Measurements from ENCODE around the gene ATP1A4. TPM values are rescaled to one million over a fixed set of nuclear protein-coding genes. Genes with fewer than 3 reads are reported as not detected.

The ATP1A4 gene
- total RNA-seq, 1 donor from 2014 or later: not detected

- Histone ChIP-seq H3K27me3 (ENCODE audit: insufficient read depth, low read length) (no peaks in the 10 kb centered on the region), H4K20me1 (ENCODE audit: insufficient read depth, low read length) (no peaks in the 10 kb centered on the region), H3K4me3 (ENCODE audit: insufficient read depth, low read depth, low read length) (no peak overlapping the region), H3K79me2 (ENCODE audit: insufficient read depth, low read length) (no peaks in the 10 kb centered on the region), H2AFZ (ENCODE audit: low read depth, low read length) (no peak overlapping the region), H3K4me1 (ENCODE audit: insufficient read depth, low read length) (peaks cover 20% of the 10 kb centered on the region), H3K27ac (ENCODE audit: low read depth, low read length) (no peak overlapping the region), H3K9ac (ENCODE audit: low read length) (peak overlapping the region; percentile 32), H3K4me2 (ENCODE audit: low read length) (no peak overlapping the region), H3K36me3 (ENCODE audit: insufficient read depth, low read length) (no peaks in the 10 kb centered on the region), H3K9me3 (ENCODE audit: insufficient read depth, low read depth, low read length) (no peaks in the 10 kb centered on the region)
- Mint-ChIP-seq H3K27ac (ENCODE audit: unreplicated experiment) (no peak overlapping the region), H3K4me1 (ENCODE audit: low read depth, unreplicated experiment) (peaks cover 5% of the 10 kb centered on the region), H3K9me3 (ENCODE audit: unreplicated experiment) (peaks cover 5% of the 10 kb centered on the region), H3K4me3 (ENCODE audit: unreplicated experiment) (no peak overlapping the region), H3K36me3 (ENCODE audit: low read depth, unreplicated experiment) (no peaks in the 10 kb centered on the region), H3K27me3 (ENCODE audit: low read depth, unreplicated experiment) (peaks cover 2% of the 10 kb centered on the region)
- no peak for TF ChIP-seq EZH2 (IDR thresholded peaks at IDR 0.05; ENCODE audit: insufficient read depth, low read length)
- TF ChIP-seq, protein P1, sequence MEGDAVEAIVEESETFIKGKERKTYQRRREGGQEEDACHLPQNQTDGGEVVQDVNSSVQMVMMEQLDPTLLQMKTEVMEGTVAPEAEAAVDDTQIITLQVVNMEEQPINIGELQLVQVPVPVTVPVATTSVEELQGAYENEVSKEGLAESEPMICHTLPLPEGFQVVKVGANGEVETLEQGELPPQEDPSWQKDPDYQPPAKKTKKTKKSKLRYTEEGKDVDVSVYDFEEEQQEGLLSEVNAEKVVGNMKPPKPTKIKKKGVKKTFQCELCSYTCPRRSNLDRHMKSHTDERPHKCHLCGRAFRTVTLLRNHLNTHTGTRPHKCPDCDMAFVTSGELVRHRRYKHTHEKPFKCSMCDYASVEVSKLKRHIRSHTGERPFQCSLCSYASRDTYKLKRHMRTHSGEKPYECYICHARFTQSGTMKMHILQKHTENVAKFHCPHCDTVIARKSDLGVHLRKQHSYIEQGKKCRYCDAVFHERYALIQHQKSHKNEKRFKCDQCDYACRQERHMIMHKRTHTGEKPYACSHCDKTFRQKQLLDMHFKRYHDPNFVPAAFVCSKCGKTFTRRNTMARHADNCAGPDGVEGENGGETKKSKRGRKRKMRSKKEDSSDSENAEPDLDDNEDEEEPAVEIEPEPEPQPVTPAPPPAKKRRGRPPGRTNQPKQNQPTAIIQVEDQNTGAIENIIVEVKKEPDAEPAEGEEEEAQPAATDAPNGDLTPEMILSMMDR (IDR thresholded peaks at IDR 0.05; ENCODE audit: insufficient read depth, low read depth, low read length): no peak
- FAIRE-seq (peak; percentile 56), DNase-seq (ENCODE audit: low read depth) (no peak)
Measured at GRCh38 chr1:160193832-160194736, 42.7 kb downstream of the ATP1A4 start.

GRCh38 chr1:160194737-160195059 is 43.3 kb downstream of the ATP1A4 start:
- Histone ChIP-seq H3K27ac (ENCODE audit: low read depth, low read length) (no peak overlapping the region), H3K4me1 (ENCODE audit: insufficient read depth, low read length) (peaks cover 17% of the 10 kb centered on the region), H3K27me3 (ENCODE audit: insufficient read depth, low read length) (no peaks in the 10 kb centered on the region), H4K20me1 (ENCODE audit: insufficient read depth, low read length) (no peaks in the 10 kb centered on the region), H3K9me3 (ENCODE audit: insufficient read depth, low read depth, low read length) (no peaks in the 10 kb centered on the region), H2AFZ (ENCODE audit: low read depth, low read length) (no peak overlapping the region), H3K9ac (ENCODE audit: low read length) (no peak overlapping the region), H3K36me3 (ENCODE audit: insufficient read depth, low read length) (no peaks in the 10 kb centered on the region), H3K79me2 (ENCODE audit: insufficient read depth, low read length) (no peaks in the 10 kb centered on the region), H3K4me3 (ENCODE audit: insufficient read depth, low read depth, low read length) (no peak overlapping the region), H3K4me2 (ENCODE audit: low read length) (no peak overlapping the region)
- Mint-ChIP-seq H3K4me1 (ENCODE audit: low read depth, unreplicated experiment) (peaks cover 5% of the 10 kb centered on the region), H3K9me3 (ENCODE audit: unreplicated experiment) (peaks cover 5% of the 10 kb centered on the region), H3K36me3 (ENCODE audit: low read depth, unreplicated experiment) (no peaks in the 10 kb centered on the region), H3K4me3 (ENCODE audit: unreplicated experiment) (no peak overlapping the region), H3K27ac (ENCODE audit: unreplicated experiment) (no peak overlapping the region), H3K27me3 (ENCODE audit: low read depth, unreplicated experiment) (peaks cover 2% of the 10 kb centered on the region)
- TF ChIP-seq, protein P1 (IDR thresholded peaks at IDR 0.05; ENCODE audit: insufficient read depth, low read depth, low read length): no peak
- TF ChIP-seq EZH2 (IDR thresholded peaks at IDR 0.05; ENCODE audit: insufficient read depth, low read length): no peak
- FAIRE-seq: no peak
- DNase-seq (ENCODE audit: low read depth): no peak

DNA sequence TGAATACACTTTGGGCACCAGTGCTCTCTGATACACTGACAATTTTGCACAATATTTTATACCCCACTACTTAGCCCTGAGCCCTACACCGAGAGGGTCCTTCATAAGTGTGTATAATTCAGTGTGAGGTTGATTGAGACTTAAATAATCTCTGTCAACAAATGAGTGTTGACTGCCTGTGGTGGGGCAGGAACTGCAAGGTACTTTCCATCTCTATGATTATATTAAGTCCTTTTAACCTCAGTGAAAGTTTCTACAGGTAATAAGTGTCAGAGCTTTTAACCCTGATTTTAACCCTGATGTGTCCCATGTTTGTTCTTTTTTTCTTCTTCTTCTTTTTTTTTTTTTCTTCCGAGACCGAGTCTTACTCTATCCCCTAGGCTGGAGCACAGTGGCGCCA is 44.7 kb downstream of the ATP1A4 start:
- Histone ChIP-seq H2AFZ (ENCODE audit: low read depth, low read length) (no peak overlapping the region), H3K27me3 (ENCODE audit: insufficient read depth, low read length) (no peaks in the 10 kb centered on the region), H3K4me1 (ENCODE audit: insufficient read depth, low read length) (peaks cover 15% of the 10 kb centered on the region), H3K4me2 (ENCODE audit: low read length) (no peak overlapping the region), H4K20me1 (ENCODE audit: insufficient read depth, low read length) (no peaks in the 10 kb centered on the region), H3K9ac (ENCODE audit: low read length) (no peak overlapping the region), H3K9me3 (ENCODE audit: insufficient read depth, low read depth, low read length) (no peaks in the 10 kb centered on the region), H3K27ac (ENCODE audit: low read depth, low read length) (no peak overlapping the region), H3K36me3 (ENCODE audit: insufficient read depth, low read length) (no peaks in the 10 kb centered on the region), H3K4me3 (ENCODE audit: insufficient read depth, low read depth, low read length) (no peak overlapping the region), H3K79me2 (ENCODE audit: insufficient read depth, low read length) (no peaks in the 10 kb centered on the region)
- Mint-ChIP-seq H3K4me1 (ENCODE audit: low read depth, unreplicated experiment) (no peaks in the 10 kb centered on the region), H3K27me3 (ENCODE audit: low read depth, unreplicated experiment) (peaks cover 4% of the 10 kb centered on the region), H3K36me3 (ENCODE audit: low read depth, unreplicated experiment) (no peaks in the 10 kb centered on the region), H3K27ac (ENCODE audit: unreplicated experiment) (no peak overlapping the region), H3K4me3 (ENCODE audit: unreplicated experiment) (no peak overlapping the region), H3K9me3 (ENCODE audit: unreplicated experiment) (peaks cover 5% of the 10 kb centered on the region)
- FAIRE-seq (no peak), DNase-seq (ENCODE audit: low read depth) (no peak)
- TF ChIP-seq EZH2 (IDR thresholded peaks at IDR 0.05; ENCODE audit: insufficient read depth, low read length): no peak
- TF ChIP-seq, protein P1 (IDR thresholded peaks at IDR 0.05; ENCODE audit: insufficient read depth, low read depth, low read length): no peak
